OCI-LY1 (cell line): Measurements from ENCODE around the gene ATF5.
A peak's percentile ranks its signal among the peaks of the same experiment; 100 is the strongest.

Experiments
- H2AFZ ChIP-seq: fragments of 200-600 bp; sonication (generic), shearing (Covaris generic); 2 replicates; pipeline ENCODE4 v1.6.0; 2014; ENCODE audit warnings: antibody characterized with exemption, mild to moderate bottlenecking, low read length
- H3F3A ChIP-seq: fragments of 200-600 bp; sonication (generic), shearing (Covaris generic); 2 replicates; pipeline ENCODE4 v1.6.0; 2014; ENCODE audit warnings: mild to moderate bottlenecking, antibody characterized with exemption, low read length, moderate library complexity; ENCODE audit not compliant: insufficient read depth
- H3K27ac ChIP-seq: fragments of 200-600 bp; sonication (generic); 2 replicates; pipeline ENCODE4 v1.5.1; 2014; ENCODE audit warnings: low read length, mixed run types, mild to moderate bottlenecking, low read depth; ENCODE audit not compliant: poor library complexity, severe bottlenecking
- H3K27me3 ChIP-seq: fragments of 200-600 bp; sonication (generic); 2 replicates; pipeline ENCODE4 v1.6.0; 2014; ENCODE audit warnings: antibody characterized with exemption, mild to moderate bottlenecking, low read length, moderate library complexity; ENCODE audit not compliant: insufficient read depth
- H3K36me3 ChIP-seq: fragments of 200-600 bp; sonication (generic); 2 replicates; pipeline ENCODE4 v1.6.1; 2014; ENCODE audit warnings: mild to moderate bottlenecking, antibody characterized with exemption, low read length, moderate library complexity, mixed read lengths; ENCODE audit not compliant: insufficient read depth
- H3K4me1 ChIP-seq: fragments of 200-600 bp; sonication (generic); 2 replicates; pipeline ENCODE4 v1.5.1; 2014; ENCODE audit warnings: mild to moderate bottlenecking, low read length, moderate library complexity; ENCODE audit not compliant: insufficient read depth, severe bottlenecking
- H3K4me2 ChIP-seq: fragments of 200-600 bp; sonication (generic), shearing (Covaris generic); 2 replicates; pipeline ENCODE4 v1.6.1; 2014; ENCODE audit warnings: low read length
- H3K4me3 ChIP-seq: fragments of 200-600 bp; sonication (generic); 2 replicates; pipeline ENCODE4 v1.5.1; 2014; ENCODE audit warnings: low read length, low read depth, mild to moderate bottlenecking, mixed read lengths; ENCODE audit not compliant: poor library complexity, severe bottlenecking
- H3K79me2 ChIP-seq: fragments of 200-600 bp; shearing (Covaris generic); 2 replicates; pipeline ENCODE4 v1.6.1; 2016; ENCODE audit warnings: mixed run types, low read length, mixed read lengths; ENCODE audit not compliant: insufficient read depth
- H3K9ac ChIP-seq: fragments of 200-600 bp; sonication (generic), shearing (Covaris generic); 2 replicates; pipeline ENCODE4 v1.6.1; 2014; ENCODE audit warnings: mild to moderate bottlenecking, low read length, mixed read lengths
- H3K9me2 ChIP-seq: fragments of 200-600 bp; sonication (generic), shearing (Covaris generic); 2 replicates; pipeline ENCODE4 v1.6.1; 2014; ENCODE audit warnings: low read depth, mild to moderate bottlenecking, low read length, mixed read lengths
- H3K9me3 ChIP-seq: fragments of 200-600 bp; shearing (Covaris generic); 2 replicates; pipeline ENCODE4 v1.6.1; 2014; ENCODE audit warnings: low read length, mixed read lengths
- H4K20me1 ChIP-seq: fragments of 200-600 bp; sonication (generic), shearing (Covaris generic); 2 replicates; pipeline ENCODE4 v1.6.0; 2016; ENCODE audit warnings: mild to moderate bottlenecking, low read length; ENCODE audit not compliant: insufficient read depth
- CTCF ChIP-seq: fragments of 200-600 bp; sonication (generic), shearing (Covaris generic); IDR thresholded peaks from 2 replicates; pipeline ENCODE4 v1.5.1; 2017; ENCODE audit warnings: mild to moderate bottlenecking, antibody characterized with exemption, low read length, moderate library complexity, mixed read lengths
- EZH2 ChIP-seq: fragments of 200-600 bp; sonication (generic), shearing (Covaris generic); IDR thresholded peaks from 2 replicates; pipeline ENCODE4 v1.8.0; 2017; ENCODE audit warnings: borderline replicate concordance, mixed run types, mild to moderate bottlenecking, antibody characterized with exemption, low read length, moderate library complexity, mixed read lengths

The ATF5 gene

GRCh38 chr19:49891393-49891792 lies 37.6 kb upstream of the ATF5 start:
- H4K20me1 ChIP-seq: no peaks in the 10 kb centered on the region
- H3K27ac ChIP-seq: no peak overlapping the region
- H3K4me2 ChIP-seq: peak overlapping the region; percentile 38; the same call in 1 of the 2 replicates
- H3K4me1 ChIP-seq: peaks cover 40% of the 10 kb centered on the region
- H3K79me2 ChIP-seq: no peaks in the 10 kb centered on the region
- H3K4me3 ChIP-seq: no peak overlapping the region
- H3K9ac ChIP-seq: peak overlapping the region; percentile 25; the same call in 1 of the 2 replicates
- no peaks in the 10 kb centered on the region for H3K9me3 ChIP-seq
- H3F3A ChIP-seq: 0 out of 2 replicates have a peak, but pooled peaks cover 2% of the 10 kb centered on the region
- H3K27me3 ChIP-seq: no peaks in the 10 kb centered on the region
- H3K9me2 ChIP-seq: no peaks in the 10 kb centered on the region
- TF ChIP-seq EZH2 (no peak), CTCF (no peak)
- no peak overlapping the region for H2AFZ ChIP-seq
- H3K36me3 ChIP-seq: no peaks in the 10 kb centered on the region; the same call in 1 of the 2 replicates

GRCh38 chr19:49892716-49893115 lies 36.3 kb upstream of the ATF5 start:
- no peaks in the 10 kb centered on the region for H3K79me2 ChIP-seq
- no peaks in the 10 kb centered on the region for H3K9me2 ChIP-seq
- peaks cover 47% of the 10 kb centered on the region for H3K4me1 ChIP-seq
- 0 out of 2 replicates have a peak, but pooled peaks cover 2% of the 10 kb centered on the region for H3F3A ChIP-seq
- no peak overlapping the region for H3K4me3 ChIP-seq
- no peak overlapping the region for H3K9ac ChIP-seq
- no peaks in the 10 kb centered on the region for H4K20me1 ChIP-seq
- H3K27me3 ChIP-seq: no peaks in the 10 kb centered on the region
- no peaks in the 10 kb centered on the region for H3K9me3 ChIP-seq
- H3K4me2 ChIP-seq: no peak overlapping the region
- H2AFZ ChIP-seq: no peak overlapping the region
- H3K27ac ChIP-seq: no peak overlapping the region
- H3K36me3 ChIP-seq: no peaks in the 10 kb centered on the region
- TF ChIP-seq EZH2 (no peak), CTCF (no peak)

GRCh38 chr19:49894011-49894664 lies 34.9 kb upstream of the ATF5 start:
- Histone ChIP-seq H3K4me2 (no peak overlapping the region), H3K4me3 (no peak overlapping the region), H4K20me1 (no peaks in the 10 kb centered on the region), H3K27me3 (no peaks in the 10 kb centered on the region), H3K79me2 (no peaks in the 10 kb centered on the region), H3K27ac (no peak overlapping the region), H3K9ac (no peak overlapping the region), H3K9me3 (no peaks in the 10 kb centered on the region), H3K4me1 (peaks cover 40% of the 10 kb centered on the region), H3K9me2 (no peaks in the 10 kb centered on the region), H3K36me3 (no peaks in the 10 kb centered on the region), H2AFZ (no peak overlapping the region), H3F3A (0 out of 2 replicates have a peak, but pooled peaks cover 2% of the 10 kb centered on the region)
- TF ChIP-seq EZH2 (no peak), CTCF (no peak)
